Measurements from ENCODE around the gene TTN.

The TTN gene

DNA sequence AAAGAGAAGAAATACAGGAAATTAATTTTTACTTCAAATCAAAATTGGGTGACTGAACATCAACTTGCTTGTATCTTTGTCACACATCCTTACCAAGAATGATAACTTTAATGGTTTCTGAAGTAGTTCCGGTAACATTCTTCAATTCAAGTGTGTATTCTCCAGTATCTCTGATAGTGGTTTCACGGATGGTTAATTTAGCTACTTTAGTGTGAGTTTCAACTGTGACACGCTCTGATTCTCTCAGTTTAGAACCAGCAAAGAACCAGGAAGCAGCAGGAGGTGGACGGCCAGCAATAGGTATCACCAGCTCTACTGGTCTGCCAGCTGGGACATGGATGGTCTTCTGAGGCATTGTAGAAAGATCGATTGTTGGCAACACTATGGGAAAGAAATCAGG lies 264.7 kb downstream of the TTN start:
- TF ChIP-seq, protein P1, sequence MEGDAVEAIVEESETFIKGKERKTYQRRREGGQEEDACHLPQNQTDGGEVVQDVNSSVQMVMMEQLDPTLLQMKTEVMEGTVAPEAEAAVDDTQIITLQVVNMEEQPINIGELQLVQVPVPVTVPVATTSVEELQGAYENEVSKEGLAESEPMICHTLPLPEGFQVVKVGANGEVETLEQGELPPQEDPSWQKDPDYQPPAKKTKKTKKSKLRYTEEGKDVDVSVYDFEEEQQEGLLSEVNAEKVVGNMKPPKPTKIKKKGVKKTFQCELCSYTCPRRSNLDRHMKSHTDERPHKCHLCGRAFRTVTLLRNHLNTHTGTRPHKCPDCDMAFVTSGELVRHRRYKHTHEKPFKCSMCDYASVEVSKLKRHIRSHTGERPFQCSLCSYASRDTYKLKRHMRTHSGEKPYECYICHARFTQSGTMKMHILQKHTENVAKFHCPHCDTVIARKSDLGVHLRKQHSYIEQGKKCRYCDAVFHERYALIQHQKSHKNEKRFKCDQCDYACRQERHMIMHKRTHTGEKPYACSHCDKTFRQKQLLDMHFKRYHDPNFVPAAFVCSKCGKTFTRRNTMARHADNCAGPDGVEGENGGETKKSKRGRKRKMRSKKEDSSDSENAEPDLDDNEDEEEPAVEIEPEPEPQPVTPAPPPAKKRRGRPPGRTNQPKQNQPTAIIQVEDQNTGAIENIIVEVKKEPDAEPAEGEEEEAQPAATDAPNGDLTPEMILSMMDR (IDR thresholded peaks at IDR 0.05; ENCODE audit: insufficient read depth, low read depth, low read length, missing control alignments), result no peak
- no peak for DNase-seq (ENCODE audit: low read depth)
- H3K4me3 ChIP-seq (ENCODE audit: low read length), result no peak overlapping the region

DNA sequence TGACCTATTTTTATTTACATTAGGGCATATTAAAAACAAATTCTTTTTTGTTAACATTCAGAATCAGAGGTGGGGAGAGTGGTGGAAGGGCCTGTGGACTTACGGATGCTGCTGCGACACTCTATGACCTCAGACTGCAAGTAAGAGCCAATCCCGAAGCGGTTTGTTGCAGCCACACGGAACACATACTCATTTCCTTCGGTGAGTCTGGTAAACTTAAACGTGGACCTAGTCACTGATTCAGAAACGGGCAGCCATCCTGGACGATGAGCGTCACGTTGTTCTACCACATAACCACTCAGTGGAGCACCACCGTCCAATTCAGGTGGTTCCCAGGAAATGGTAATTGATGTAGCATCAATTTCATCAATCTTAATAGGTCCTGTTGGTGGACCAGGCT lies 265.1 kb downstream of the TTN start:
- TF ChIP-seq, protein P1 (IDR thresholded peaks at IDR 0.05; ENCODE audit: insufficient read depth, low read depth, low read length, missing control alignments), result no peak
- no peak for DNase-seq (ENCODE audit: low read depth)
- H3K4me3 ChIP-seq (ENCODE audit: low read length), result no peak overlapping the region

DNA sequence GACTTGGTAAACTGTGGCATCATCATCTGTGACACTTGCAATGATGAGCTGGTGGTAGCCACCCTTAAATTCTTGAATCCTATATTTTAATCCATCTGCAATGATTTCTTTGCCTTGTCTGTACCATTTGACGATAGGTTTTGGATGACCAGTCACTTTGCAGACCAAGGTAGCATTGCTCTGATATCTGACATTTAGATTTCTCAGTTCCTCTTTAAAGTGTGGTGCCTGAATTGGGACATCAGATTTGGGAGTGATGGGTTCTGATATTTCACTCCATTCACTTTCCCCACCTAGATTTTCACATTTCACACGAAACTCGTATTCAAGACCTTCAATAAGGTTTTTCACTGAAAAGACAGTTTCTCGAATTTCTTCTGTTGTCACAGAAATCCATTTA lies 271.2 kb downstream of the TTN start:
- TF ChIP-seq, protein P1 (IDR thresholded peaks at IDR 0.05; ENCODE audit: insufficient read depth, low read depth, low read length, missing control alignments), result no peak
- no peak overlapping the region for H3K4me3 ChIP-seq (ENCODE audit: low read length)
- DNase-seq (ENCODE audit: low read depth), result no peak

DNA sequence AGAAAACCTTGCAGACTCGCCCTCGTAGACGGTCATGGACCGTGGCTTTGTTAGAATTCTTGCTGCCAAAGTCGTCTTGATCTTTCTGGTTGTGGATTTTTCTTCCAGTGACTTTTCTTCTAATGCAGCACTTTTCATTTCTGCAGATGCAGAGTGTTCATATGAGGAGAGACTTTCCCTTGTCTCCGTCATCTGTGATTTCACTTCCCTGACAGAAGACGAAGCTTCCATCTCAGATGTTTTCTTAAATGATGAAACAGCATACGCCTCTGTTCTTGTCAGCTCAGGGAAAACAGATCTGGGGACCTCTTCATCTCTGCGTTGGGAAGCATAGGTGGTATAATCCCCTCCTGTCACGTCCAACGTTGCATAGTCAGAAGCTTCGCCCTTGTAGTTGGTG lies 276.1 kb downstream of the TTN start:
- no peak for DNase-seq (ENCODE audit: low read depth)
- TF ChIP-seq, protein P1 (IDR thresholded peaks at IDR 0.05; ENCODE audit: insufficient read depth, low read depth, low read length, missing control alignments), result no peak
- H3K4me3 ChIP-seq (ENCODE audit: low read length), result no peak overlapping the region

DNA sequence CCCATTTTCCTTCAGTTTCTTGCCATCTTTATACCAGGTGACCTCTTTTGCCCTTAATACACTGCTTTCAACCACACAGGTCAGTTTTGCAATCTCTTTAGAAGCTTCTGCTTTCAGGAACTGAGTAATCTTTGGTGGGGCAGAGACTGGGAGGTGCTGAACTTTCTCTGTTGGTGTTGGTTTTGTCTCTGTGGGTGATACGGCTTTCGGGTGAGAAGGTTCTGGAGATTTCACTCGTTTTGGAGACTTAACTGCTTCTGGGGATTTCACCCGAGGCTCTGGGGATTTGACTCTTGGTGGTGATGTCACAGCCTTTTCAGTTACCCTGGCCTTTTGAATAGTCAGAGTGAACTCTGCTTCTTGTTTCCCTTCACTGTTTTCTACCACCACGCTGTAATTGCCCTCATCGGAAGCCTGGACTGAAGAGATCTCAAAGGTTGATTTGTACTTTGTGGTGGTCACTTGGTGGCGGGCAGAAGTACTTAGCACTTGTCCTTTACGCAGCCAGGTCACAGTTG lies 276.5 kb downstream of the TTN start:
- peak; percentile 31 for DNase-seq (ENCODE audit: low read depth)
- no peak overlapping the region for H3K4me3 ChIP-seq (ENCODE audit: low read length)
- TF ChIP-seq, protein P1 (IDR thresholded peaks at IDR 0.05; ENCODE audit: insufficient read depth, low read depth, low read length, missing control alignments), result no peak

DNA sequence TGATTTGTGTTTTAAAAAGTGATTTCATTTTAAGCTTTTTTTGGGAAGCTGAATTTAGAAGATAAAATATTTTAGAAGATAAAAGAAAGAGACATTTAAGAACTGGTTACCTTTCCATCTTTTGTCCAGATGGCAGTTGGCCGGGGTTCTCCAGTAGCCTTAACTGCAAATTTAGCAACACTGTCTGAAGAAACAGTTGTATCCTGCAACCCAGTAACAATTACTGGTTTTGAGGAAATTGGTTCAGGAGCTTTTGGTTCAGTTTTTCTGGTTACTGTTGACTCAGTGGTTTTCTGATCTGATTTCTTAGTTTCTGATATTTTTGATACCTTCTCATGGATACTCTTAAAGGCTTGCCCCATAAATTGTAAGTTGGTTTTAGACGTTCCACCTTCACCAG lies 277.1 kb downstream of the TTN start:
- DNase-seq (ENCODE audit: low read depth), result no peak
- TF ChIP-seq, protein P1 (IDR thresholded peaks at IDR 0.05; ENCODE audit: insufficient read depth, low read depth, low read length, missing control alignments), result no peak
- no peak overlapping the region for H3K4me3 ChIP-seq (ENCODE audit: low read length)

DNA sequence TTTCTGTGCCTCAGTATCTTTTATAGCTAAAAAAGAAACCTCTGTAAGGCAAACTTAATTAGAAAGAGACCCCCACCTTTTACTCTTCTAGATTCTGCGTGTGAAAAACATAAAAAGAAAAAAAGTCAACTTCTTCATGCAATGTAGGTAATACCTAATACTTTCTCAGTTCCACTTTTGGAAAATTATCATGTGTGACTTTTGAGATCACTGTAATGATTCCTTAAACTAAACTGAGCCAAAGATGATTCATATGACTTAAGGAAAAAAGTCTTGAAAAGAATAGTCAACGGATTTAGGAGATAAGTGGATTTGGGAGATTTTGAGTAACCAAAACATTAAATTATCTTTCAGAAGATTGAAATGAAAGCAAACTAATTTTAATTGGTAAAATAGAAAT lies 278.0 kb downstream of the TTN start:
- TF ChIP-seq, protein P1 (IDR thresholded peaks at IDR 0.05; ENCODE audit: insufficient read depth, low read depth, low read length, missing control alignments), result no peak
- no peak overlapping the region for H3K4me3 ChIP-seq (ENCODE audit: low read length)
- DNase-seq (ENCODE audit: low read depth), result no peak
